T47D (cell line): ENCODE data around the gene C3orf18.

Source experiments
- DNase-seq, 2 experiments: peaks; one replicate each; pipeline versions ENCODE4 v3.0.0 to v3.0.0-alpha.2; 2011 to 2012; ENCODE audit warnings: low read depth in 1 of 2, low spot score in 1 of 2
- JUND ChIP-seq: IDR thresholded peaks from 2 replicates; pipeline ENCODE4 v1.6.1; 2012; ENCODE audit warnings: low read depth
- in situ Hi-C: cut with HindIII; loops from 2 replicates; pipeline ENCODE4 v1.10.0; 2016; ENCODE audit warnings: low sequenced_read_pairs, low pct_unique_long_range_greater_than_20kb

C3orf18 gene

DNA sequence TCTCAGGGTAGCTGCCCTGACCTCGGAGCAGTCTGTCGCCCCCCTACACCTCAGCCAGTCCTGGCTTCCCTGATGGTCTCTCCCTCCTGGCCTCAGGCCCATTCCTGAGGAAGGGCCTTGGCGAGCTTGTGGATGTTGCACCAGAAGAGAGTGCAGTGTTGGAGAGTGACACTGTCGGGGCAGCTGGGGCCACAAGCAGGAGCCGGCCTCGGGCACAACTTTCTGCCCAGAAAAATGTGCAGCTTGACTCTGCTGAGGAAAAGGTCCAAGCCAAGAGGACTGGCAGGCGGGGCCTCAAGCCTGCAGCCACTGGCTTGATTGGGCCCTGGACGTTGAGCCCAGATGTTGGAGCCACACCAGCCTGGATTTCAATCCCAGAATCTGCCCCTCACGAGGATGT is 14.5 kb upstream of the C3orf18 start:
- in situ Hi-C loops: no loop called here

DNA sequence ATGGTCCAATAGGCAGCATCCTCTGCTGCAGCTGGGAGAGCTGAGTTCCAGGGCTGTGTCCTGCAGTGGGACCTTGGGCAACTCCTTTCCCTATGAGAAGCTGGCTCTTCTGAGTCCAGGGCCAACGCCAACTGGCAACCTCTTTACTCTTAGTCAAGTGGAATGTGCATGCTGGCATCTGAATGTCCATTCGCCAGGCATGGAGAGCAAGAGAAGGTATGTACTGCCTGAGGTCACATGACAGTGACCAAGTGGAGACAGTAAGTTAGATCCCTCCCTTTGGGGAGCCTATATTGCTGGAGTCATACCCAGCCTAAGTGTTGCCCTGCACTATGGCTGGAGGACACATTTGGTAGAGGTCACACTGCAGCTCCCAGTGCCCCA is 13.9 kb upstream of the C3orf18 start:
- no peak for DNase-seq
- in situ Hi-C loops: no loop called here
- no peak for TF ChIP-seq JUND

More for the DNA sequence above, 14.5 kb upstream of the C3orf18 start:
- no peak for TF ChIP-seq JUND
- no peak for DNase-seq

DNA sequence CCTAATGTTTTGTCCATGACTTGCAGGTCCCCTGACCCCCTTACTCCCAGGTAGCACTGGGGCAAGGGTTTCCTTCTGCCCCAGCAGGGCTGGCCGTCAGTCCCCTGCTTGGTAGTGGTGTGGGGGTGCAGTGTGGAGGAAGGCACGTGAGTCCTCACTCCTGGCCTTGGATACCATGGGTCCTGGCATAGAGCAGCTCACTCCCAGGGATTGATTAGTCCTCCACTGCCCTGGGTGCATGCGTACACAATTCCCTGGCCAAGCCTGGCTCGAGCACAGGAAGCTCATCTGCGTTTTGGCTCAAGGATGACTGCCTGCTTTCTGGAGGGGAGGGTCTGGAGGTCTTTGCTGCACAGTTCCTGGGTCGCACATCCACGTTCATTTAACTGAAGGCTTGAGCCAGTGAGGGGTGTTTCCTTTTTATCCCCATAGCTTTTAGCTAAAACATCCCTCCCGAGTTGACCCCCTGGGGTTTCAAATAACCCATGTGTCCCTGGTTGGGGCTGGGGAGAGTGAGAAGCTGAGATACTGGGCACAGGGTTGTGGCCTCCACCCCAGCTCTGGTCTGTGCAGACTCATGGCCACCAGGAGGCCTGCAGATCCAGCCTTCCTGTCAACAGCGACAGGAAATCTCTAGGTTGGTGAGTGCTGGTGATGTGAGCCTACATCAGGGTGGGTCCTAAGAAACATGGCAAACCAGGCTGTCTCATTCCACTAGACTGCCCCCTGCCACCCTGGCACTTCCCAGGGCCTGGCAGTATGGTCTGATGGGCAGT is 13.3 kb upstream of the C3orf18 start:
- no peak for DNase-seq
- TF ChIP-seq JUND: no peak
- in situ Hi-C loops: no loop called here

DNA sequence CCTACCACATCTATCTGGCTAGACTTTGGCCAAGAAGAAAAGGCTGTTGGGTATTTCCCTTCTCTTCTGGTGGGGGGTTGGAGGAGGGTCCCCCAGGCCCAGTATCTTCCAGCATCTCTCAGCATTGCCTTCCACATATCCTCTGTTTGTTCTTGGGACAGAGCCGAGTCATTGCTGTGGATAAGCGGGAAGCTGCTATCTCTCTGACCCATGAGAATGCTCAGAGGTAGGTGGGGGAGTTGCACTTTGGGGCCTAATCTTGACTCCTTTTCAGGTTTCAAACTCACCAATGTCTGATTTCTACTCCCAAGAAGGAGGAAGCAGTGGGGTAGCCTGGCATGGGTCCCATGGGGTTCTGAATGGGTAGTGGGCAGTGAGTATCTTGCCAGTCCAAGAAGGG is 9.8 kb upstream of the C3orf18 start:
- in situ Hi-C loops: no loop called here
- TF ChIP-seq JUND: no peak
- no peak for DNase-seq

DNA sequence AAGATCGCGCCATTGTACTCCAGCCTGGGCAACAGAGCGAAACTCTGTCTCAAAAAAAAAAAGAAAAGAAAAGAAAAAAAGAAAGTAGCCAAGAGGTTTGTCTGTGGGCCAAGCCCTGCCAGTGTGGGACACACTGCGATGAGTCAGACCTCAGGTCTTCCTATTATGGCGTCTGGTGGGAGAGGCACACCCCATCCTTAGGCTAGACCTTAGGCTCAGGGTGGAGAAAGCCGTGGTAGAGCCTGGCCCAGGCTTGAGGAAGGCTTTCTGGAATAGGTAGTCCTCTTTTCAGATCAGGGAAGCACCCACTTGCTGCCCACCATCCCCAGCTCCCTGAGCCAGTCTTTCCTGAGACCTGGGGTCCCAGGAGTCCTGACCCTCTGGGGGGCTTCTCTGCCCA is 7.8 kb upstream of the C3orf18 start:
- no peak for DNase-seq
- TF ChIP-seq JUND: no peak
- in situ Hi-C loops: no loop called here

DNA sequence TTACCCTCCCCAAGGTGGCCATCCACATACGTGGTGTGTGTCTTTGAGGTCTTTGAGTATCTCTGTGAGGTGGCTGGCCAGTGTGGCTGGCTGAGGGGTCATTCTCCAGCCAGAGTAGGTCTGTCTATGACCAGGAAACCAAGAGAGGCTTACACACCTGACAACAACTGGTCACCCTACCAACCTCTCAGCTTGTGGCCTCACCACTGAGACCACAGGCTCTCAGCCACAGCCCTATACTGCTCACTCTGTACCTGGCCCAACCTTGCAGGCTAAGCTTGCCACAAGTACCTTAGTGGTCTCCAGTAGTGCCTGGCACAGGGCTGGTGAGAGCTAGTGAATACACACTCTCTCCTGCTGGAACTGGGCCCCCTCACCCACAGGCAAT is 6.9 kb upstream of the C3orf18 start:
- in situ Hi-C loops: no loop called here
- TF ChIP-seq JUND: no peak
- DNase-seq: no peak

DNA sequence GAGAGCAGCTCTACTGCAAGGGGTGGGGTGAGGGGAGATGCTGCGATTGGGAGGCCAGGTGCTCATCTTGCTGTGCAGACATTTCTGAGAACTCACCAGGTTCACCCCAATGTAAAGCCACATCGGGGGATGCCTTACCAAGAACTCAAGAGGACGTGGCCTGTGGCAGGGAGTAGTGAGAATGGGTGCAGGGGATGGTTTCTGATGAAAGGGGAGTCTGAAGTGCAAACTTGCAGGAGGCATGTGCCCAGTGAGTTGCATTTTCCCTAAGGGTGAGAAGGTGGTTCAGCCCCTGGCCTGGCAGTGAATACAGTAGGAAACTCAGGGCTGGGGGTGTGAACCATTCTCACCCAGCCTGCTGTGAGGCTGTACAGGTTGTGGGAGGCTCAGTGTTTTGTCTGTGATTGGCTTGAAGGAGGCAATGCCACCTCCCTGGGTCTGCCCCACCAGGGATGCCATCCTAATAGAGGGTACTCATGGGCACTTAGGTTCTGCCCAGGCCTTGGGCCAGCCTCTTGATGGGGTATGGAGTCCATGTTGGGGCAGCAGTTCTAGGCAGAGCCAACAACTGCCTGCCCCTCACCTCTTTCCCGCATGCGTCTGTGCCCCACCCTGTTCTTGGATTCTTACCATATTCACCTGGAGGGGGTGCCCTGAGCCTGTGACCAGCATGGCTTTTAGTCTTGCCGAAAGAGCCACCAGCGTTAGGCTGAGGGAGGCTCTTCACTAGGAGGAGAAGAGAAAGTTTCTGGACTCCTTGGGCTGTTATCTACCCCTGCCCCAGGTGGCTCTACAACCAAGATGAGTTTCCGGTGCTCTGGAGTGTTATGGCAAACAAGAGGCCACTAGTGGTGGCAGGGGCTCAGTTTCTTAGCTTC is 6.3 kb upstream of the C3orf18 start:
- TF ChIP-seq JUND: no peak
- in situ Hi-C loops: no loop called here
- no peak for DNase-seq

DNA sequence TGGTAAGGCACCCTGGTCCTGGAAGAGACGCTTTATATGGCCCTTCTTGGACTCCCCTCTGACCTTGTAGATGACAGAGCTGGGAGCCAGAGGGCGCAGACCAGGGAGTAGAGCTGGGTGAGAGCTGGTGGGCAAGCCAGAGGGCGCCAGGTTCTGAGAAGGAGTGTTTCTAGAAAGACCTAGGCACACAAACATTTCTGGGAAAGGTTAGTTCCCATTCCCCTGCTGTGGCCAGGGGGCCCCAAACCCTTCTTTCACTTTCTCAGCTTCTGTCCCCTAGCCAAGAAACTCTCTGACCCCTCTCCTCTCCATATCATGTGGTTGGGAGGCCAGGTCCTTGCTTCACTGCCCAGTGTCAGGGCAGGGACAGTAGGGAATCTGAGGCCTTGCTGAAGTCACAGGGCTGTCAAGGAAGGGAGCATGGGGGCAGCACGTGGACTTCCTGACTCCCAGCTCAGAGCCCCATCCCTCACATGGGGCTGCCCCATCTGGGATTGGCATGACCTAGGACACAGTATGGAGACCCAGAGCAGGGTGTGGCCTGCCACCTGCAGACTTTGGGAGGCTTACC is 5.3 kb upstream of the C3orf18 start:
- no peak for TF ChIP-seq JUND
- no peak for DNase-seq
- in situ Hi-C loops: no loop called here

DNA sequence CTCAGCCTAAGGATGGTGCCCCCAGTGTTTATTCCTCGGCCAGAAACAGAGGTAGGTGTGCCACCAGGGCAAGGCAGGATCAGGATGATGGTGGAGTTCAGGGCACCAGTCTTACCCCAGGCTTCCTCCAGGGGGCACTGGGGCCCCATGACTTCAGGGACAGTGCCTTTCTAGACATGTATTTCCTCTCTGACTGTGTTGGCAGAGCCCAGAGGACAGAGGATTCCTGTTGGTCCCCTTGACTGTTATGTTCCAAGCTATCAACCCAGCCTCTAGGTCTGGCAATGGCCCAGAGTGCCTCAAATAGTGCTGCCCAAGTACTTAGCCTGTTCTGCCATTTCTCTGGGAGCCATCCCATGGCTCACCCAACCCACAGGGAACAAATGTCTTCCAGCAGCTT is 4.6 kb upstream of the C3orf18 start:
- TF ChIP-seq JUND: no peak
- in situ Hi-C loops: no loop called here
- DNase-seq: peak; percentile 50 to 81

DNA sequence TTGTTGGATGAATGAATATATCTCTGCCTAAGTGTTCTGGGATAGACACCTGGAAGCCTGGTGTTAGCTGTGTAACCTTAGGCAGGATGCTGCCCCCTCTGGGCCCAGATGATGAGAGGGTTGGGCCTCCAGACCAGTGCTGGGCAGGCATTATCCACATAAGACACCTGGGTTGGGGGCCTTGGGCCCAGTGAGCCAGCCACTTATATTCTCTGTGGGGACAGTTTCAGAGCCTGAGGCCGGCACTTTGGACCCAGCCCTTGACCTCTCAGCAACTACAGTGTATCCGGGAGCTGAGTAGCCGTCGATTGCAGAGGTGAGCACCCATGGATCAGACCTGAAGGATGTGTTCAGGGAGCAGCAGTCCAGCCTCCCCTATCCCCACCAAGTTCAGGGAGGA is 3.9 kb upstream of the C3orf18 start:
- no peak for DNase-seq
- TF ChIP-seq JUND: no peak
- in situ Hi-C loops: no loop called here

DNA sequence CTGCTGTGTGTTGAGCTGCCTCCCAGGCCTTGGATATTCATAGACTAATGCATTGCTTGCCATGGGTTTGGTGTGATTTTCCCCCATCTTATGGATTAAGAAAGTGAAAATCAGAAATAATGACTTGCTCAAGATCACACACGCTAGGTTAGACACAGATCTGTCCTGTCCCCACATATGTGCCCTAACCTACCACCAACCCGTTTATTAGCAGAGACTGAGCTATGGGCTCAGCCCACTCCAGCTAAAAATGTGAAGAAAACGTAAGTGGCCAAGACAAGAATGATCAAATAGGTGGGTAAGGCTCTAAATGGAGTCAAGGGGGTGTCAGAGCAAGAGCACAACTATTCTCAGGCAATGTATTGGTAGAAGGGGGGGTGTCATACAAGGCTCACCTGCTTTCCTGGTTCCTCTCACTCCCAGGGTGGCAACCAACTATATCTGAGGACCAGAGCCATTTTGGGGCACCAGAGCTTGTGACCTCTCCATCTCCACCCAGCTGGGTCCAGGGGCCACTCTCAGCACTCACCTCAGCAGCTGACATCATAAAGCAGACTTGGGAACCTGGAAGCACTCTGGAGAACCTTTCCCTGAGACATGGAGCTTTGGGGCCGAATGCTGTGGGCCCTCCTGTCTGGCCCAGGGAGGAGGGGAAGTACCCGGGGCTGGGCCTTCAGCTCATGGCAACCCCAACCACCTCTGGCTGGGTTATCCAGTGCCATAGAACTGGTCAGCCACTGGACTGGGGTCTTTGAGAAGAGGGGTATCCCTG is 3.1 kb upstream of the C3orf18 start:
- in situ Hi-C loops: no loop called here
- no peak for DNase-seq
- TF ChIP-seq JUND: no peak

DNA sequence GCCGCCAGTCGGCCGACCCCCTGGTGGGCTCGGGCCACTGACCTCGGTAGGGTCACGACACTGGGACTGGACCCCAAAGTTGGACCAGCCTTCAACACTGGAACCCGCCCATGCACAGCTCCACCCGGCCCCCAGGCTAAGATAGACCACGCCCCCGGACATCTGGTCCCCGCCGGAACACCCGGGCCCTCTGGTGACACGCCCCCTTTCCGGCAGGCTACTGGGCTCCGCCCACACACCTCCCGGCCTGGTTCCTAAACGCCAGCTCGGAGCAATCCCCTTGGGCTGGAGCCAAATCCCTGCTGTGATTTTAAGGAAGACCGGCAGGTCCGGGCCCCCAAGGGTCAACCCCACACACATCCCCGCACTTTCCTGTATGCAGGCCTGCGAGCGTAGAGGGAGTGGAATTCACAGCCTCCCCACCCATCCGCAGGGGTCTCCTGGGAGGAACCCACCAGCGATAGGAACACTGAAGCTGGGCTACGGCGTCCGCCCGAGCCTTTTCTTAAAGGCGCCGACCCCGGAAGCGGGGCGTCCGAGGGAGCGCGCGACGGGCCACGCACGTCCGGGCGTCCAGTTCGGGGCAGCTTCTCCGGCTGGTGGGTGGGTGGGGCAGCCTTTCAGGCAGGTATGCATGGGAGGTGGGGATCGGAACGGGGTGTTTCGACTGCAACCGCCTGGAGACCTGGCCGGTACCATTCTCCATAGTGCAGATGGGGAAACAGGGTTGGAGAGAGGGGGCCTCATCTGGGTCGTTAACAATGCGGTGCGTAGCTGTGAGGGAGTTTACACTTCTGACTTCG is 1.6 kb upstream of the C3orf18 start, which contains the start of gene HEMK1:
HEMK1 (plus strand) TSS at position 576 of the 803 bp plus-strand sequence. CDS start 1,583 bp downstream, outside the sequence.
- DNase-seq: peak; percentile 93 to 95
- in situ Hi-C loops: no loop called here
- no peak for TF ChIP-seq JUND
